GM19193 (cell line): ENCODE measurements around the gene DYNC1I1.

Experiments used
- POLR2A ChIP-seq: IDR thresholded peaks from 4 replicates; pipeline ENCODE4 v1.6.1; 2011; ENCODE audit not compliant: insufficient read depth, insufficient read length; ENCODE audit errors: extremely low read depth

The DYNC1I1 gene

DNA sequence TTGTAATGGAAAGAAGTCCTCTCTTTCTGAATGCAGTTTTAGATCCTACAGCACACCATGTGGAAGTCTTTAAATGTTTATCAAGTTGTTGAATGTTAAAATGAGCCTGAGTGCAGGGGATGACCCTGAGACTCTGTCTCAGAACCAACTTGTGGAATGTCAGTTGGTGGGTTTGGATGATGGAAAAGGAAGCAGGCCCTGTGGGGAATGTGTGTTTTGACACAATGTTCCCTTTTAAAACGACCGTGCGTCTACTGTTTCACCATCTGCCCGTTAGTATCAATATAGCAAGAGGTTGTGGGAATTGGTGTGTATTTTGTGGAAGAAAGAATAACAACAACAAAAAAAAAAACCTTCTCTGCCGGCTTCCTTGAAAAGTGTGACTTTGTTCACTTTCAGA lies 8.3 kb downstream of the DYNC1I1 start:
- TF ChIP-seq POLR2A: no peak

DNA sequence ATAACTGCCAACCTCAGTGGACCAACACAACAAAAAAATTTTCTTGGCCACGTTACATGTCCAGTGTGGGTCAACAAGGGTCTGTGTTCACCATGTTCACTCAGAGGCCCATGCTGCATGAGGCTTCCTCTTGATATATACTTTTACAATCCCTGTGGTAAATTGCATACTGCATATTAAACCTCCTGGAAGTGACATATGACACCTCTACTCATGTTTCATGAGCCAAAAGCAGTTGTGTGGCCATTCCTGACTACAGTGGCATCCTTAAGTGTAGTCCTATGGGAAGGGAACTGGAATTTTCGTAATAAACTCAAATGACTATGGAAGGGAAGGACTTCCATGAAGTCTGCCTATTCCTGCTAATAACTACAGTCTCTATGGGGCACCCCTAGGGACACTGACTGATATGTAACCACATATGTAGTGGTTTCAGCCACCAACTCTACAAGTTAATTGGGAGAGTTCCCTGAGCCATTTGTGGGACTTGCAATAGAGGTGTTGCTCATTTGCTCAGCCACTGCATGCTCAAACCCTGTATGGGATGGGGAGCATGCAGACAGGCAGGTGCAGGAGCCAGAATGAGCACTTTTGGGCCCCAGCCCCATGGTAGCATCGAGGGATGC lies 9.7 kb downstream of the DYNC1I1 start:
- no peak for TF ChIP-seq POLR2A

DNA sequence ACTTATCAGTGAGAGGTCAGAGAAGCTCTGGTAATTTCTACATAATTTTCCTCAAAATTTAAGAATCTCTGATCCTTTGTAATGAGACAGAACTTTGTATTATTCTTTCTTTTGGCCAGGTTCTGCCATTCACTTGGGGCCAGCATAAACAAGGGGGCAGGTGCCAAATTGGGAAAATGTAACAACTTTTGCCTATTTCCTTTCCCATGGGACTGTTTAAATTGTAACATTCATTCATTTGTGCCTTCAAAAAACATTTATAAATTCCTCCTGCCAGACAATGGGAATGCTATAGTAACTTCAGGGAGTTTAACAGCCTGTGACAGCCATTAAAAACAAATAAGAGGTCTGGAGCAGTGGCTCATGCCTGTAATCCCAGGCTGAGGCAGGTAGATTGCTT lies 12.4 kb downstream of the DYNC1I1 start:
- no peak for TF ChIP-seq POLR2A

DNA sequence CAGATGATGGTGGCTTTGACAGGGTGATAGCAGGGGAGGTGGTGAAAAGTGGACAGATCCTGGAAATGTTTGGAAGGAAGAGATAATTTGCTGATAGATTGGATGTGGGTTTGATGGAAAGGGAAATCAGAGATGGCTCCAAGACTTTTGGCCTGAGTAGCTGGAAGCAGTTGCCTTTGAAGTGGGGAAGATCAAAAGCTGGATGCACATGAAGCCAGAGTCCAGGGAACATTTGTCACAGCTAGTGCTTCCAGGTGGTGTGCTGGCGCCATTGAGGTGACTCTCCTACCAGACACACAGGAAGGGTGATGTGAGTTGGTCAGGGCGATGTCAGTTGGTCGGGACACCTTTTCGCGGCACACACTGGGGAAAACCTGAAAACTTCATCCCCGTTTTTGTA lies 15.9 kb downstream of the DYNC1I1 start:
- no peak for TF ChIP-seq POLR2A

DNA sequence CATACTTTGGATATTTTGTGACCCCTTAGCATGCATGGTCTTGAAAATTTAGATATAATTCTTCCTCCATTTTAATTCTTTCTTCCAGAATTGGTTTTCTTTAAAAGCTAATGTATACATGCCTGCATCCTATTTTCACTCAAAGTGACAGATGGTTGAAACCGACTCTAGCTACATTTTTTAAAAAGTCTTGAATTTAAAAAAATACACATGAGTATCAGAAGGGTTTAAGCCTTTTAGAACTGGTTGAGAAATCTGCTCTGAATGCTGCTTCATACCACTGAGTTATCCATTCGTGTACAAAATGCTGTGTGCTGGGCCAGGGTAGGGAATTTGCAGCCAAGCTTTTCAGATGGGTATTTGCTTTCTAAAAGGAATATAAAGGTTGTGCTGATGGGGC lies 16.5 kb downstream of the DYNC1I1 start:
- TF ChIP-seq POLR2A: no peak

DNA sequence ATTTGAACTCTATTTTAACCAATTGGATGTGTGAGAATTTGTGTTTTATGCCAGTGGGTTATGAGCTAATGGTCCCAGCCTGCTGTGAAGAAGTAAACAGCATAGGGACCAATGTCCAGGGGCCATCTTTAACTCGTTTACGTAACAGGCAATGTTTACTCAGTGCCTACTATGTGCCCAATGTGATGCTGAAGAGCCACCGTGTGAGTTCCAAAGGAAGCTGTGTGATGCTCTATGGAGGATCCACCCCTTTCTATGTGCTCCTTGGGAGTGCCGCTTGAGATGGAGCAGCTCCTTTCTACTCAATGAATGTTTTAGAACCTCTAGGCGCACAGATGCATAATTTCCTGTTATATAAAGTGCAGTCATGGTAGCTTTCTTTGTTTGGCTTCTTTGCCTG lies 21.3 kb downstream of the DYNC1I1 start:
- TF ChIP-seq POLR2A: no peak

DNA sequence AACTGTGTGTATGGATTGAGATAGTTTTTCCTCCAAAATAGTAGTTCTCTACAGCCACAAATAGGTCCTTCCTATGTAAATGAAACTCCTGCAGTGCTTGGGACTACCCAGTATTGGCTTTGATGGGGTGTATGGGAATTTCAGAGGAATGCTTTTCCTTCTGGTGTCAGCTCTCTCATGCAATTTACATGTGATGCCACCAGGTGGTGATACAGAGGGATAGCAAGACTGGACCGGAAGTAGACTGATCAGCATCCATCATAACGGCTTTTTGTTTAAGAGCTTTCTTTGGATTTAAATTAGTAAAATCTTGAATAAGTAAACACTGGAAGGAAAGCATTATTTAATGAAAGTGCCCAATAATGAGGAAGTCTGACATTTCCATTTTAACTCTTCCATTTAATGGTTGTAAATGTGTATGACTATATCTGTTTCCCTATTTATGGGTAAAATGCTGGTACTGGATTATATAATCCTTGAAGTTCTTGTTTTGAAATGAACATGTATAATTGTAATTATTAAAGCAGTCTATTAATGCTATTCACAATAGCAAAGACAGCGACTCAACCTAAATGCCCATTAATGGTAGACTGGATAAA lies 22.7 kb downstream of the DYNC1I1 start:
- no peak for TF ChIP-seq POLR2A

DNA sequence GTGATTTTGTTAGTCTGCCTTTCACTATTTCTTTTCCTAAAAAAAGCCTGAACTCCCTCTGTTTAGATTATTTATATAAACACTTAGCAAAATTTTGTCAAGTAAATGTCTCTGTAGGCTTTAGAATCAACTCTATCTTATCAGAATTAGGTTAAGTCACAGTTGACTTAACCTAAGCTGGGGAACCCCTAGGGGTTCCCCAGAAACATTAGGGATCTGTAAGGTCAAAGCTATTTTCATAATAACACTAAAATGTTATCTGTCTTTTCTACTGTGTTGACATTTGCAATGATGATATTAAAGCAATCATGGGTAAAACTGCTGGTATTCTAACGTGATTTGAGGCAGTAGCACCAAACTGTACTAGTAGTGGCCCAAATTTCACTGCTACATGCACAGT lies 24.3 kb downstream of the DYNC1I1 start:
- TF ChIP-seq POLR2A: no peak

DNA sequence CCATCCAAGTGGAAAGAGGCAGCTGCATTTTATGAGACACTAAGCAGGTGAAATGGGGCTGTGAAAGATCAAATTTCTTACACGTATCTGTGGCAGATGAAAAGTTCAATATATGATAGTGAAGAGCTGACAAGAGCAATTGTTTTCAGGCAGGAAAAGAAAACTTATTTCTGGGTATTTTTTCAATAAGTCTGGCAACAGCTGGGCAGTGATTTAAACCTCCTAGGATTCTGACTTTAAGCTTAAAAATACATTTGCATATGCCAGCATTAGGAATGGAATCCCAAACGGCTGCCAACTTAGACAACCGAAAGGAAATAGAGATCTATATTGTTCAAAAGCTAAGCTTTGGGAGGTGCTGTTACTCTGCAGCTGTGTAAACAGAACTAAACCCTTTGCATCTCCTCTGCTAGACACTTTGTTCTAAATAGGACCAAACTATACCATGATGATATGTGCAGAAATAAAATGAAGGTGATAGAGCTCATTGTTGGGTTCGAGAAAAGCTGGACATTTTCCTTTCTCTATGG lies 26.1 kb downstream of the DYNC1I1 start:
- no peak for TF ChIP-seq POLR2A

DNA sequence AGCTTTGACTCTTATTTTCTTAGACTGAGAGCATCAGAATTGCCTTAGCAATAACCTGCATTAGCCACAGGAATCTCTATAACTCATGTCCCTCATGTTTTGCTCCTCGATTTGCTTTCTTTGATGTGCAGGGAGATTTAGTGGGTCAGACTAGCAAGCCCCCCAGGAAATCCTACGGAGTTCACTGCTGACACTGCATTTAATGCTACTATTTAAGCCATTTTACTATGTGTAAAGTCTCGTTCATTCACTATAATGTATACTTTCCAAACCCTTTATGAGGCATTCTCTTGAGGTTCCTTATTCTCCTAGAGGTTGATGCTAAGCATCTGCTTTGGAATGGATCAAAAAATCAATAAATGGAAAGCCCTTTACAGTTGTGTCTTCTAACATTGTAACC lies 28.4 kb downstream of the DYNC1I1 start:
- TF ChIP-seq POLR2A: no peak

DNA sequence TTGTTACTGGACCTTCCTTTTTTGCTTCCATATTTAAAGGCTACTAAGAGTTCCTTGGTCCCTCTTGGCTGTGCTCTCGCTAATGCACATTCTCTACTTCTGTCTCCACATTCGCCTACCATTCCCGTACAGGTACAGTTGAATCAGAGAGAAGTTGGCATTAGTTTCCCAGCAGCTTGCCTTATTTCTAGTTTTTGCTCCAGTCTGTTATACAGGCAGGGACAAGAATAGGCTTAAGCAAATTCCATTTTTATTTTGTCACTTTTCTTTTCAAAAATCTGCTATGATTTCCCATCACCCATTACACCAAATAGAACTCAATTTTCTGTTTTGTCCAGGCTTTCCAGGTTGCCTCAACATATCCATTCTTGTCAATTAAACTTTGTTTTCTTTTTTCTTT lies 29.9 kb downstream of the DYNC1I1 start:
- TF ChIP-seq POLR2A: no peak

DNA sequence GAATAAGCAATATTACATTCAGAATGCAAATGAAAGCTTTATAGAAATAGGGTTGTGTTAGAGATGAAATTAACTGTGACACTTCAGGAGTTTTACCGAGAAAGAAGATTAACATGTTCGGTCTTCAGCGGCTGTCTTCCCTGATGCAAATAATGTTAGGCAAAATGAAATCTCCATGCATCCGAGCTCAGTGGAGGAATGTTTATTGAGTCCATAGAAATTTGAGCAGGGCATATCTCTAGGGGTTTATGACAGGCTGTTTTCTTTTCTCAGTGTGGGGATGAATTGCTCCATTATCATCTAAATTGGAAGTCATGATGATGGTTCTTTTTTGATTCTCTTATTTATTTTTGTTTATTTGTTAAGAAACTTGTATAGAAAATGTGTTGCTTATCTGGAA lies 31.7 kb downstream of the DYNC1I1 start:
- no peak for TF ChIP-seq POLR2A

DNA sequence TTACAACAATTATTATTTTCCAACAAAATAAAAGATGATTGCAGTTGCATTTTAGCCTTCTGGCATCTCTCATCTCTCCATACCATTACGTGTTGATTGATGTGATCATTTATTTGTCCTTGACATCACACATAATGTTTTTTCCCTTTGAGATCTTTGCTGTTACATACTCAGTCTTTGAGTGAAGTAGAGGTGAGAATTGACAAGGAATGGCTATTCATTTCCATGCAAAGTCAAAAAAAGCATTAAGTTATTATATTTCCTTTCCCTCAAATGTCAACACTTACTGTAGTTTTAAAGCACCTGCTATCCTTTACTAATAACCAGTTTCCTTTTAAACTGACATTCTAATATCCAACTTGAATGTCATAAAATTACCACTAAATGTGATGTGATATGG lies 33.6 kb downstream of the DYNC1I1 start:
- no peak for TF ChIP-seq POLR2A

DNA sequence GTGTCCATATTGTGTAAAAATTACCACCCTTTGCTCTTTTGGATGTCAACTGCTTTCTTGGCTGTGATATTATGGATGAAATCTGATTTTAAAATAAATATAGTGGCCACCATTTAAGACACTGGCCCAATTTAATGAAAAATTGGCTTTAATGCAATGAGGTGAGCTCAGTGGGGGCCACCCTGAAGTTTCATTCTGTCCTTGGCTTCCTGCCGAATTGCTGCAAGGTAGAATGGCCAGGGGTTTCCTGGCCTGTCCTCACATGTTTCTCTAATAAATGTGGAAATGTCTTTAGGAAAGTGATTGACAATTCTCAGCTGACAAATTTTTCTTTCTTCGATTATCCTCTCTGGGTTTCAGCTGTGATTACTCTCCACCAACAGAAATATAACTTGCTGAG lies 36.0 kb downstream of the DYNC1I1 start:
- TF ChIP-seq POLR2A: no peak

DNA sequence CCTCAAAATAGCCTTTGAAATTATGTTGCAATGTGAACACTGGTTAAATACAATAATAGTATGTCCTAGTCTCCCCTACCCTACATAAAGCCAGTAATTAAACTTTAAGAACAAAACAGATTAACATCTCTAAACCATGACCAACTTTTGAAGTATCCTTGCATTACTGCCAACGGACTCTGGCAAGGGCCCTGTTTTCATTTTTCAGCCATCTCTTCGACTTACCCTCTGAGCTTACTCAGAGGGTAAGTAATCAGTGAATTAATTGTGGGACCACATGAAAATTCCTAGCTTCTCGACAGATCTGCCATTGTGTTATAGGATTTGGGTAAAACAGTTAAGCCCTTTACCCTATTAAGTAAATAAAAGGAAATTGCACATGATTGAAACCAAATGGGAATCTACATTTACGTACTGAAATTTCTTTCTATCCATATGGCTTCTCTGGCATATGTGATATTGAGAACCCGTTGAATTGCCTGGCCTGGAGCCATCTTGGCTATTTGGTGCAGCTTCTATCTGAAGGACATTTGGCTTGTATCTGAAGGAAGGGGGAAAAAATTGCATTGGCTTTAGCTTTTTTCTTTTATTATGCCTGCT lies 39.6 kb downstream of the DYNC1I1 start:
- no peak for TF ChIP-seq POLR2A

DNA sequence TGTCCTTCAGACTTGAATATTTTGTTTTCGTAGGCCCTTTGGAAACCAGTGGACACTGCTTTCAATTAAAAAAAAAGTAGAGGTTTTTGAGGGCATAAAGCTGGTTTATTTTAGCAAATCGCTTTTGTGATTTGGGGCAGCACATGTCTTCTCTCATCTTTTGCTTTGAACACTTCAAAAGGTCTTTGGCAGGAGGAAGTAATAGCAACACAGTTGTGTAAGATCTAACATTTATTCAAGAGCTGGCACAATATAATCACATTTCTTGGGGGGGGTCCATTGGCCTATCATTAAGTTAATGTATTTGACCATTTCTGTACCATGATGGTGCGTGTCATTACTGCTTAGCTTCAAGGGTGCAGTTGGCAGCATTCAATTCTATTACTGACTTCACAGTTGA lies 42.4 kb downstream of the DYNC1I1 start:
- no peak for TF ChIP-seq POLR2A
